Vagina (tissue), 2 donors: Measurements from ENCODE around the gene USF3.

Experiments used
- POLR2AphosphoS5 ChIP-seq, 2 donors: sonication (generic); formaldehyde crosslinking; IDR thresholded peaks; one replicate each; pipeline ENCODE4 v1.9.0; 2017; ENCODE audit warnings: antibody characterized with exemption in 2 of 2, mild to moderate bottlenecking in 2 of 2, low read depth in 1 of 2; ENCODE audit not compliant: insufficient read depth in 1 of 2
- TF ChIP-seq, protein P1 (sequence below), 3 experiments: fragments of 450-650 bp in 2 of 3; fragments of 200-600 bp in 1 of 3; sonication (generic) in 1 of 3; IDR thresholded peaks; one replicate each; pipeline ENCODE4 v1.5.1; 2017 to 2019; ENCODE audit warnings: antibody characterized with exemption in 3 of 3, mild to moderate bottlenecking in 2 of 3, moderate library complexity in 2 of 3

DNA sequence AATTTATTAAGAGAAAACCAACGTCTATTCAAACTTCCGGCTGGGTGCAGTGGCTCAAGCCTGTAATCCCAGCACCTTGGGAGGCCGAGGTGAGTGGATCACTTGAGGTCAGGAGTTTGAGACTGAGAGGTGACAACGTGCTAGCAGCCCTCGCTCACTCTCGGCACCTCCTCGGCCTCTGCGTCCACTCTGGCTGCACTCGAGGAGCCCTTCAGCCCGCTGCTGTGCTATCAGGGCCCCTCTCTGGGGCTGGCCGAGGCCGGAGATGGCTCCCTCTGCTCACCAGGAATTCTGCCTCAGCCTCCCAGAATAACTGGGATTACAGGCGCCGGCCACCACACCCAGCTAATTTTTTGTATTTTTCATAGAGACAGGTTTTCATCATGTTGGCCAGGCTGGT is 58.7 kb downstream of the USF3 start:
- TF ChIP-seq, protein P1, sequence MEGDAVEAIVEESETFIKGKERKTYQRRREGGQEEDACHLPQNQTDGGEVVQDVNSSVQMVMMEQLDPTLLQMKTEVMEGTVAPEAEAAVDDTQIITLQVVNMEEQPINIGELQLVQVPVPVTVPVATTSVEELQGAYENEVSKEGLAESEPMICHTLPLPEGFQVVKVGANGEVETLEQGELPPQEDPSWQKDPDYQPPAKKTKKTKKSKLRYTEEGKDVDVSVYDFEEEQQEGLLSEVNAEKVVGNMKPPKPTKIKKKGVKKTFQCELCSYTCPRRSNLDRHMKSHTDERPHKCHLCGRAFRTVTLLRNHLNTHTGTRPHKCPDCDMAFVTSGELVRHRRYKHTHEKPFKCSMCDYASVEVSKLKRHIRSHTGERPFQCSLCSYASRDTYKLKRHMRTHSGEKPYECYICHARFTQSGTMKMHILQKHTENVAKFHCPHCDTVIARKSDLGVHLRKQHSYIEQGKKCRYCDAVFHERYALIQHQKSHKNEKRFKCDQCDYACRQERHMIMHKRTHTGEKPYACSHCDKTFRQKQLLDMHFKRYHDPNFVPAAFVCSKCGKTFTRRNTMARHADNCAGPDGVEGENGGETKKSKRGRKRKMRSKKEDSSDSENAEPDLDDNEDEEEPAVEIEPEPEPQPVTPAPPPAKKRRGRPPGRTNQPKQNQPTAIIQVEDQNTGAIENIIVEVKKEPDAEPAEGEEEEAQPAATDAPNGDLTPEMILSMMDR (IDR thresholded peaks at IDR 0.05), result no peak
- TF ChIP-seq POLR2AphosphoS5 (IDR thresholded peaks at IDR 0.05; ENCODE audit: insufficient read depth in 1 of 2, low read depth in 1 of 2), result no peak
